Breast epithelium (tissue), 4 donors: ENCODE measurements around the gene PSMD5. TPM values are rescaled to one million over a fixed set of nuclear protein-coding genes. Genes with fewer than 3 reads are reported as not detected.
"Not testable (repeated sequence)": the region's sequence is repeated elsewhere in the genome, so short reads cannot be mapped to it uniquely, and the experiment has no call there.

Source experiments
- DNase-seq, 2 donors: peaks; one replicate each; pipeline ENCODE4 v3.0.0-alpha.2; 2019; ENCODE audit warnings: low spot score in 2 of 2
- H3K27ac ChIP-seq, 2 donors: fragments of 200-600 bp; sonication (generic) in 1 of 2; one replicate each; pipeline ENCODE4 v1.5.1; 2016 to 2019; ENCODE audit warnings: mild to moderate bottlenecking in 1 of 2
- H3K27me3 ChIP-seq, 2 donors: fragments of 200-600 bp; sonication (generic) in 1 of 2; one replicate each; pipeline versions ENCODE4 v1.5.1 to v1.6.0; 2017 to 2019; ENCODE audit warnings: control low read depth in 1 of 2, mild to moderate bottlenecking in 1 of 2
- H3K36me3 ChIP-seq: fragments of 200-600 bp; one replicate; pipeline ENCODE4 v1.5.1; 2019
- H3K4me1 ChIP-seq, 2 donors: fragments of 200-600 bp; sonication (generic); one replicate each; pipeline ENCODE4 v1.5.1; 2016 to 2019; ENCODE audit warnings: control low read depth in 1 of 2
- H3K4me3 ChIP-seq, 3 donors: fragments of 200-600 bp; sonication (generic); 1 replicate in 2 of 3; 2 replicates in 1 of 3; pipeline ENCODE4 v1.5.1; 2016 to 2019; ENCODE audit warnings: mild to moderate bottlenecking in 3 of 3, moderate library complexity in 2 of 3
- H3K9me3 ChIP-seq, 2 donors: fragments of 200-600 bp; sonication (generic) in 1 of 2; one replicate each; pipeline ENCODE4 v1.5.1; 2016 to 2019; ENCODE audit warnings: control low read depth in 1 of 2
- POLR2A ChIP-seq: fragments of 450-650 bp; IDR thresholded peaks from one replicate; pipeline ENCODE4 v1.6.1; 2016; ENCODE audit warnings: antibody characterized with exemption, mild to moderate bottlenecking, moderate library complexity
- POLR2AphosphoS5 ChIP-seq, 3 donors: sonication (generic); formaldehyde crosslinking; IDR thresholded peaks; one replicate each; pipeline ENCODE4 v1.6.1; 2017; ENCODE audit warnings: antibody characterized with exemption in 3 of 3
- intact Hi-C: fragments of 100-400 bp; cut with DNase I; formaldehyde crosslinking; loops from one replicate; pipeline ENCODE4 v1.15.1; 2023; ENCODE audit warnings: low total_unique reads
- total RNA-seq, 3 donors: library from RNA; depleted of rRNA; stranded (reverse); fragments of >200 nt; gene quantifications; one replicate each; pipeline ENCODE4 v1.1.0, GENCODE V29; 2016
- TF ChIP-seq, protein P1 (sequence below), 3 donors: fragments of 450-650 bp; IDR thresholded peaks; one replicate each; pipeline ENCODE4 v1.5.1; 2016 to 2017; ENCODE audit warnings: antibody characterized with exemption in 3 of 3, mild to moderate bottlenecking in 3 of 3, moderate library complexity in 3 of 3

Gene PSMD5
- total RNA-seq, 3 donors from 2014 or later: 48.3 to 54.1 (median 50.3) TPM

DNA sequence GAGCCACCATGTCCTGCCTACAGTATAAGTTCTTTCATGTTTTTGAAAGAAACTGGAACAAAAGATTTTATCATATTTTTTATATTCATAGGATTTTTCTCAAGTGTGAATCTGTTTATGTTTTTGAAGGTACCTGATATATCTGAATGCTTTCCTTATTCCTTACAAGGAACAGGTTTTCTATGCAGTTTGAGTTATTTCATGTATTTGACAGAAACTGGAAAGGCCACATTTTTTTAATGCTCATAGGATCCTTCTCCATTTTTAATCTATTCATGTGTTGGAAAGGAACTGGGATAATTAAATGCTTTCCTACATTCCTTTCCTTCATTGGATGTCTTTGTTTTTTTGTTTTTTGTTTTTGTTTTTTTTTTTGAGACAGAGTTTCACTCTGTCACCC, 33.8 kb downstream of the PSMD5 start:
- H3K4me3 ChIP-seq: no peak overlapping the region
- no peaks in the 10 kb centered on the region for H3K4me1 ChIP-seq
- no peaks in the 10 kb centered on the region for H3K36me3 ChIP-seq
- H3K27ac ChIP-seq: no peak overlapping the region
- no peak for DNase-seq
- H3K27me3 ChIP-seq: no peaks in the 10 kb centered on the region
- peaks cover 16 to 48% of the 10 kb centered on the region in 2 donors for H3K9me3 ChIP-seq
- intact Hi-C loops: no loop called here
- TF ChIP-seq POLR2AphosphoS5 (IDR thresholded peaks at IDR 0.05) (no peak), POLR2A (no peak)
- TF ChIP-seq, protein P1, sequence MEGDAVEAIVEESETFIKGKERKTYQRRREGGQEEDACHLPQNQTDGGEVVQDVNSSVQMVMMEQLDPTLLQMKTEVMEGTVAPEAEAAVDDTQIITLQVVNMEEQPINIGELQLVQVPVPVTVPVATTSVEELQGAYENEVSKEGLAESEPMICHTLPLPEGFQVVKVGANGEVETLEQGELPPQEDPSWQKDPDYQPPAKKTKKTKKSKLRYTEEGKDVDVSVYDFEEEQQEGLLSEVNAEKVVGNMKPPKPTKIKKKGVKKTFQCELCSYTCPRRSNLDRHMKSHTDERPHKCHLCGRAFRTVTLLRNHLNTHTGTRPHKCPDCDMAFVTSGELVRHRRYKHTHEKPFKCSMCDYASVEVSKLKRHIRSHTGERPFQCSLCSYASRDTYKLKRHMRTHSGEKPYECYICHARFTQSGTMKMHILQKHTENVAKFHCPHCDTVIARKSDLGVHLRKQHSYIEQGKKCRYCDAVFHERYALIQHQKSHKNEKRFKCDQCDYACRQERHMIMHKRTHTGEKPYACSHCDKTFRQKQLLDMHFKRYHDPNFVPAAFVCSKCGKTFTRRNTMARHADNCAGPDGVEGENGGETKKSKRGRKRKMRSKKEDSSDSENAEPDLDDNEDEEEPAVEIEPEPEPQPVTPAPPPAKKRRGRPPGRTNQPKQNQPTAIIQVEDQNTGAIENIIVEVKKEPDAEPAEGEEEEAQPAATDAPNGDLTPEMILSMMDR (IDR thresholded peaks at IDR 0.05): no peak

DNA sequence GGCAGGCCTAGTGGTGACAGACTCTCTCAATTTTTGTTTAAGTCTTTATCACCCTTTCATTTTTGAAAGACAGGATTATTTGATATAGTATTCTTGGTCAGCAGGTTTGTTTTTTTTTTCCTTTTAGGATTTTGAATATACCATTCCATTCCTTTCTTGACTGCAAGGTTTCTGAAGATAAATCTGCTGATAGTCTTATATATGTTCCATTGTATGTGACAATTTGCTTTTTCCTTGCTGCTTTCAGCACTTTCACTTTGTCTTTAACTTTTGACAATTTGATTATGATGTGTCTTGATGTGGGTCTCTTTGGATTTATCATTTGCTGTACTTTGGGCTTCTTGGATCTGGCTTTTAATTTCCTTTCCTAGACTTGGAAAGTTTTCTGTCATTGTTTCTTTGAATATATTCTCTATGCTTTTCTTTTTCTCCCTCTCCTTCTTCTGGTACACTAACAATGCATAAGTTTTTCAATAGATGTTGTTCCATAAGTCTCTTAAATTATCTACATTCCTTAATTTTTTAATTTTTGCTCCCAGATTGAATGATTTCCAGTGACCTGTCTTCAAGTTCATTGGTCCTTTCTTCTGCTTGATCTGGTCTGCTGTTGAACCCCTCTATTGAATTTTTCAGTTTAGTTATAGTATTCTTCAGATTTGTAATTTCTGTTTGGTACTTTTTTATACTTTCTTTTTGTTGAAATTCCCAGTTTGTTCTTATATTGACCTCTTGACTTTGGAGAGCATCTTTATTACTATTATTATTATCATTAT, 34.9 kb downstream of the PSMD5 start:
- no peaks in the 10 kb centered on the region for H3K4me1 ChIP-seq
- no peak overlapping the region for H3K4me3 ChIP-seq
- peaks cover 16 to 48% of the 10 kb centered on the region in 2 donors for H3K9me3 ChIP-seq
- TF ChIP-seq, protein P1 (IDR thresholded peaks at IDR 0.05): no peak
- no peak for TF ChIP-seq POLR2A
- no peak for TF ChIP-seq POLR2AphosphoS5 (IDR thresholded peaks at IDR 0.05)
- no peaks in the 10 kb centered on the region for H3K27me3 ChIP-seq
- DNase-seq: no peak
- H3K36me3 ChIP-seq: no peaks in the 10 kb centered on the region
- intact Hi-C loops: no loop called here
- no peak overlapping the region for H3K27ac ChIP-seq

DNA sequence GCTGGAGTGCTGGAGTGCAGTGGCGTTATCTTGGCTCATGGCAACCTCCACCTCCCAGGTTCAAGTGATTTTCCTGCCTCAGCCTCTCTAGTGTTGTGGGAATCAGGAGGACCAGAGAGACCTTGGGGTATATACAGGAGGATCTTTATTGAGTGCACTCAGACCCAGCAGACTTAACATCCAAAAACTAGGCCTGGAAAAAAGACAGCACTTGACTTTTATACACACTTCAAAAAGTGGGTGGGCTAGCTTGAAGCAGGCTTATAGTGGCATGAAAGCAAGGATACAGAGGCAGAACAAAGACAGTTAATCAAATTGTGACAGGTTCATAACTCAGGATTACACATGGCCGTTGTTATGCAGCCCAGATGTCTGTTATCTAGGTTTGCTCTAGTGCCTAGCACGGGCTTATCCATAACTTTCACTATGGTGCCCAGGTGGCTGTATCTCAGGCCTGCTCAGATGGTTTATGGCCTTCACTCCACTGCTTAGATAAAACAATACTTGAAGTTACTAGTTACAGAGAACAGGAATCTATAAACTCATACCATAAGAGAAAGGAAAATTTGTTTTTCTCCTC, 37.8 kb downstream of the PSMD5 start:
- DNase-seq, H3K27me3 ChIP-seq, H3K36me3 ChIP-seq, intact Hi-C loops, H3K4me1 ChIP-seq, H3K4me3 ChIP-seq, H3K27ac ChIP-seq: not testable (repeated sequence)
- peaks cover 16 to 41% of the 10 kb centered on the region in 2 donors for H3K9me3 ChIP-seq

DNA sequence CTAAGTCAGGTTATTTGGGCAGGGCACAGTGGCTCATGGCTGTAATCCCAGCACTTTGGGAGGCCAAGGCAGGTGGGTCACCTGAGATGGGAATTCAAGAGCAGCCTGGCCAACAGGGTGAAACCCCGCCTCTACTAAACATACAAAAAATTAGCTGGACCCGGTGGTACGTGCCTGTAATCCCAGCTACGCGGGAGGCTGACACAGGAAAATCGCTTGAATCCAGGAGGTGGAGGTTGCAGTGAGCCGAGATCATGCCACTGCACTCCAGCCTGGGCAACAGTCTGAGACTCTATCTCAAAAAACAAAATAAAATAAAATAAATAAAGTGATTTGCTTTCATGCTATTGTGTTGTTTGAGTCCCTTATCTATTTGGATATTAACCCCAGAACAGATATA, 41.3 kb downstream of the PSMD5 start:
- TF ChIP-seq, protein P1 (IDR thresholded peaks at IDR 0.05): no peak
- TF ChIP-seq POLR2A (no peak), POLR2AphosphoS5 (IDR thresholded peaks at IDR 0.05) (no peak)
- DNase-seq: no peak
- no peaks in the 10 kb centered on the region for H3K4me1 ChIP-seq
- peaks cover 0 to 15% of the 10 kb centered on the region in 2 donors for H3K9me3 ChIP-seq
- H3K4me3 ChIP-seq: no peak overlapping the region
- H3K27me3 ChIP-seq: no peaks in the 10 kb centered on the region
- no peaks in the 10 kb centered on the region for H3K36me3 ChIP-seq
- H3K27ac ChIP-seq: no peak overlapping the region
- intact Hi-C loops: no loop called here

DNA sequence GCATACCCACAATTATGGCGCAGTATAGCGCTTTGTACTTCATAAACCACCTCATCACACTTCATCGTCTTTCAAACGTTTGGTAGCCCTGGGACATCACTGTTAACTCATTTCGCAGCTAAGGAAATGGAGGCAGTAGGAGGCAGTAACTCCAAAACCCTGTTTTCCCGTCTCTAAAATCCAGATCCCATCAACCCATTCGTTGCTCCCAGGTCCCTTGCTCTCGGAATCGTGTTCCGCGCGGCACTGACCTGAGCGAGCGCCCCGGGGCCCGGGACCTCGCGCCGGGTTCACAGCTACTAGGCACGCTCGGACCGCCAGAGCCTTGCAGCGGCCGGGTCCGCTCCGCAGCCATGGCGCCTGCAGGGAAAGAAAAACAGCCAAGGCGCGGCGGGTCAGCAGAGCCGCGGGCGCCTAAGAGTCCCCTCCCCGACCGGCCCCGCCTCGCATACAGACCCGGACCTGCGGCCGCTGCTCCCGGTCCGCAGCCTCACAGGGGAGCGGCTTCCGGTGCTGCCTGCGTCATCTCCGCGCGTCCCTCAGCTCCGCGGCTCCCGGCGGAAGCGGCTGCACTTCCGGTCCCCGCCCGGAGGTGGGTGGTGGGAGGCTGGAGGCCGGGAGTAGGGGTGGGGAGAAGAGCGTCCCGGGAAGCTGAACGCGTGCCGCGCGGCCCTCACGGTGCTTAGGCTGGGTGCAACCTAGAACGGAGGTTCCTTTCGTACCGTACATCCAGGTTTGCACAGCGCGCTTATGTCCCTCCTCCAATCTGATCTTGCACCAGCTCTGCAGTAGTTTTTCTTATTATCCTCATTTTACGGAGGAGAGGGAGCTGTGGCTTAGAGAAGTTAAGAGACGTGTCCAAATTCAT, 49.6 kb downstream of the PSMD5 start, which contains the start of gene FBXW2:
Gene FBXW2 (minus strand): TSS at position 519 of the 868 bp plus-strand sequence. CDS start 5,158 bp downstream, outside the sequence.
- intact Hi-C loops: no loop called here
- Histone ChIP-seq H3K27ac (peak within 1 kb of the TSS; percentile 83 to 88), H3K4me1 (peaks cover 0 to 4% of the 10 kb centered on the region in 2 donors)

More for the DNA sequence above, 49.6 kb downstream of the PSMD5 start, which contains the start of gene FBXW2:
- H3K36me3 ChIP-seq: no peaks in the 10 kb centered on the region
- no peaks in the 10 kb centered on the region for H3K27me3 ChIP-seq
- no peaks in the 10 kb centered on the region for H3K9me3 ChIP-seq
- TF ChIP-seq, protein P1 (IDR thresholded peaks at IDR 0.05): peak in 1 of 3 donors; percentile 54
- peak; percentile 94 to 98 (median 97) for TF ChIP-seq POLR2AphosphoS5 (IDR thresholded peaks at IDR 0.05)
- peak; percentile 87 for TF ChIP-seq POLR2A
- peak within 1 kb of the TSS; percentile 74 to 96 (median 84) for H3K4me3 ChIP-seq
- peak; percentile 79 to 88 for DNase-seq
